Stimulated activated CD4-positive, alpha-beta T cell treated with anti-CD3 and anti-CD28 coated beads, TNF-alpha, amount 100 ng/mL, for 4 hours (primary cell): ENCODE measurements around the gene ASXL1.

Experiments used
- DNase-seq, 3 experiments: peaks; one replicate each; pipeline ENCODE4 v3.0.0-alpha.2; 2020; ENCODE audit warnings: low read depth in 3 of 3

Gene ASXL1

GRCh38 chr20:32407131-32407750 is 49.1 kb downstream of the ASXL1 start:
- DNase-seq = peak; percentile 9 to 50 (median 46)

- DNase-seq = no peak
Observed at GRCh38 chr20:32411955-32412706, 54.0 kb downstream of the ASXL1 start.

DNA sequence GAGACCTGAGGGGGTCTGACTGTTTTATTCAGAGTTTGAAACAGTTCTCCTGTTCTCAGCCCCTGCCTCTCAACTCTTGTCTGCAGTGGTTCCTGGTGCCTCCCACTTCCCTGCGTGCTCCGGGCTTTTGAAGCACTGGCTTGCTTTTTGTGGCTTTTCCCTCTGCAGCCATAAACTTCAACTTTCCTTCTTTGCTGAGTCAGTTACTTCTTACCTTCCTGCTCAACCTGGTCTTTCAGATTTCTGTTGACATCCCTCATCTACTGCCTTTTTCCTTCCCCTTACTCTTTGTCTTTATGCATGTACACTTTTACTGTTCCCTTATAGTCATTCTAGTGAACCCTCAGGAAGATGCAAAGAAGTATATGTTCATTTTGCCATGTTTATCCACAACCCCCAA is 57.4 kb downstream of the ASXL1 start:
- DNase-seq = no peak

DNA sequence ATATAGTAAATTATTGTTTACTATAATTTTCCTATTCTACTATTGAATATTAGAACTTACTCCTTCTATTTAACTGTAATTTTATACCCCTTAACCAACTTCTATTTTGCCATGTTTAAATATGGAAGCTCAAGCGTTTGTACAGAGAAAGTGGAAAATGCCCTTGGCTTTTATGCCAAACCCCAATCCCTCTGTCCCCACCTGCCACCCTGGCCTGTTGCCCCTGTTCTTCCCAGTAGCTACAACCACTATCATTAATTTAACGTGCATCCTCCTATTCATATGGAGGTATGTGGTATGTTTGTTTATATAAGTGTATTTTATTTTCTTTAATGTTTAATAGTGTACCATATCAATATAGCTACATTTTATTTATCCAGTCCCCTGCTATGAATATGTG is 58.1 kb downstream of the ASXL1 start:
- DNase-seq = no peak

GRCh38 chr20:32418376-32418775 is 60.2 kb downstream of the ASXL1 start:
- no peak for DNase-seq

DNA sequence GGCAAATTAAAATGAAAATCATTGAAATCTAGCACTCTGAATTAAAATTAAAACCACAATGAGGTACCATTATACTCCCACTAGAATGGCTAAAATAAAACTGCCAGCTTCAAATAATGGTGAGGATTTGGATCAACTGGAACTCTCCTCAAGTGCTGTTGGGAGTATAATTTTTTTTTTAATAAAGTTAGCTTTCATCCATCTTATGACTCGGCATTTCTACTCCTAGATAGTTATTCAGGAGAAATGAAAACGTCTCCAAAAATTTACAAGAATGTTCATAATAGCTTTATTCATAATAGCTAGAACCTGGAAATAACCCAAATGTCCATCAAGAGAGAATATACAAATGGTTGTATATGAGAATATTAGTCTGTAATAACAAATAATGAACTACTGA is 63.2 kb downstream of the ASXL1 start:
- DNase-seq = no peak

- no peak for DNase-seq
Observed at GRCh38 chr20:32427996-32428395, 69.9 kb downstream of the ASXL1 start.

GRCh38 chr20:32429343-32429742 is 71.2 kb downstream of the ASXL1 start:
- DNase-seq = no peak

DNA sequence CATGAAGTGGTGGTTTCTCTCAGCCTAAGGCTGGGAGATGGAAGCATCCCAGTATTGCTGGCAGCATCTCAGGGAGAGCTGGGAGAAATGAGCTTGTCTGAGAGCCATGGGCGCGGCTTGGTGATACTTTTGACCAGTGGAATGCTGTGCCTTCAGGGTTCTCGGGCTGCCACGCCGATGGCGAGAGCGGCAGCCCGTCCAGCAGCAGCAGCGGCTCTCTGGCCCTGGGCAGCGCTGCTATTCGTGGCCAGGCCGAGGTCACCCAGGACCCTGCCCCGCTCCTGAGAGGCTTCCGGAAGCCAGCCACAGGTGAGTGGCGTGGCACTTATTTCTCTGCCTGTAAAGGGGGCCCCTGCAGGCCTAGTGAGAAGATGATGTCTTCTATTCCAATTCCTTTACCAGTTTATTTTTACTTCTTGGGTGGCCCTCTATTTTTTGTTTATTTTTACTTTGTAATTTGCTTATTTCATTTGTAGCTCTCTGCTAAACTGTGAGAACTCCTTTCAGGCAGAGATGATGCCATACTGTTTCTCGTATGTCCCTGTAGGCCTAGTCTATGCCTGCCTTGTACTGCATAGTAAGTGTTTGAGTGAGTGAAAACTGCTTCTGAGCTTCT is 71.7 kb downstream of the ASXL1 start:
- no peak for DNase-seq

- no peak for DNase-seq
Observed at GRCh38 chr20:32431457-32431856, 73.3 kb downstream of the ASXL1 start.

GRCh38 chr20:32432277-32432676 is 74.1 kb downstream of the ASXL1 start:
- DNase-seq = no peak

- DNase-seq = no peak
Observed at GRCh38 chr20:32433311-32434021, 75.3 kb downstream of the ASXL1 start.

DNA sequence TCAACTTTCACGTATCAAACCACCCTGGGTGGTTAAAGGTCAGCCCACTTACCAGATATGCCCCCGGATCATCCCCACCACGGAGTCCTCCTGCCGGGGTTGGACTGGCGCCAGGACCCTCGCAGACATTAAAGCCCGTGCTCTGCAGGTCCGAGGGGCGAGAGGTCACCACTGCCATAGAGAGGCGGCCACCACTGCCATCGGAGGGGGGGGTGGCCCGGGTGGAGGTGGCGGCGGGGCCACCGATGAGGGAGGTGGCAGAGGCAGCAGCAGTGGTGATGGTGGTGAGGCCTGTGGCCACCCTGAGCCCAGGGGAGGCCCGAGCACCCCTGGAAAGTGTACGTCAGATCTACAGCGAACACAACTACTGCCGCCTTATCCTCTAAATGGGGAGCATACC is 76.3 kb downstream of the ASXL1 start:
- no peak for DNase-seq

DNA sequence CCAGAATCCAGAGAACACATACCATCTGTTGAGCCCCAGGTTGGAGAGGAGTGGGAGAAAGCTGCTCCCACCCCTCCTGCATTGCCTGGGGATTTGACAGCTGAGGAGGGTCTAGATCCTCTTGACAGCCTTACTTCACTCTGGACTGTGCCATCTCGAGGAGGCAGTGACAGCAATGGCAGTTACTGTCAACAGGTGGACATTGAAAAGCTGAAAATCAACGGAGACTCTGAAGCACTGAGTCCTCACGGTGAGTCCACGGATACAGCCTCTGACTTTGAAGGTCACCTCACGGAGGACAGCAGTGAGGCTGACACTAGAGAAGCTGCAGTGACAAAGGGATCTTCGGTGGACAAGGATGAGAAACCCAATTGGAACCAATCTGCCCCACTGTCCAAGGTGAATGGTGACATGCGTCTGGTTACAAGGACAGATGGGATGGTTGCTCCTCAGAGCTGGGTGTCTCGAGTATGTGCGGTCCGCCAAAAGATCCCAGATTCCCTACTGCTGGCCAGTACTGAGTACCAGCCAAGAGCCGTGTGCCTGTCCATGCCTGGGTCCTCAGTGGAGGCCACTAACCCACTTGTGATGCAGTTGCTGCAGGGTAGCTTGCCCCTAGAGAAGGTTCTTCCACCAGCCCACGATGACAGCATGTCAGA is 77.4 kb downstream of the ASXL1 start:
- DNase-seq = no peak

DNA sequence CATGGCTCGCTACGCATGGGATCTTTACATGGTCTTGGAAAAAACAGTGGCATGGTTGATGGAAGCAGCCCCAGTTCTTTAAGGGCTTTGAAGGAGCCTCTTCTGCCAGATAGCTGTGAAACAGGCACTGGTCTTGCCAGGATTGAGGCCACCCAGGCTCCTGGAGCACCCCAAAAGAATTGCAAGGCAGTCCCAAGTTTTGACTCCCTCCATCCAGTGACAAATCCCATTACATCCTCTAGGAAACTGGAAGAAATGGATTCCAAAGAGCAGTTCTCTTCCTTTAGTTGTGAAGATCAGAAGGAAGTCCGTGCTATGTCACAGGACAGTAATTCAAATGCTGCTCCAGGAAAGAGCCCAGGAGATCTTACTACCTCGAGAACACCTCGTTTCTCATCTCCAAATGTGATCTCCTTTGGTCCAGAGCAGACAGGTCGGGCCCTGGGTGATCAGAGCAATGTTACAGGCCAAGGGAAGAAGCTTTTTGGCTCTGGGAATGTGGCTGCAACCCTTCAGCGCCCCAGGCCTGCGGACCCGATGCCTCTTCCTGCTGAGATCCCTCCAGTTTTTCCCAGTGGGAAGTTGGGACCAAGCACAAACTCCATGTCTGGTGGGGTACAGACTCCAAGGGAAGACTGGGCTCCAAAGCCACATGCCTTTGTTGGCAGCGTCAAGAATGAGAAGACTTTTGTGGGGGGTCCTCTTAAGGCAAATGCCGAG is 78.2 kb downstream of the ASXL1 start:
- DNase-seq = no peak

DNA sequence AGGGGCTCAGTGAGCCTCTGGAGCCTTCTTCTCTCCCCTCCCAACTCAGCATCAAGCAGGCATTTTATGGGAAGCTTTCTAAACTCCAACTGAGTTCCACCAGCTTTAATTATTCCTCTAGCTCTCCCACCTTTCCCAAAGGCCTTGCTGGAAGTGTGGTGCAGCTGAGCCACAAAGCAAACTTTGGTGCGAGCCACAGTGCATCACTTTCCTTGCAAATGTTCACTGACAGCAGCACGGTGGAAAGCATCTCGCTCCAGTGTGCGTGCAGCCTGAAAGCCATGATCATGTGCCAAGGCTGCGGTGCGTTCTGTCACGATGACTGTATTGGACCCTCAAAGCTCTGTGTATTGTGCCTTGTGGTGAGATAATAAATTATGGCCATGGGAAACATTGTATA is 78.8 kb downstream of the ASXL1 start:
- DNase-seq = no peak

GRCh38 chr20:32437391-32438074 is 79.4 kb downstream of the ASXL1 start:
- DNase-seq = no peak

- no peak for DNase-seq
Observed at GRCh38 chr20:32438331-32438858, 80.3 kb downstream of the ASXL1 start.

GRCh38 chr20:32439132-32439829 is 81.2 kb downstream of the ASXL1 start:
- no peak for DNase-seq
